Fibroblast of the aortic adventitia (primary cell): ENCODE results near the gene ARSK. TPM values are rescaled to one million over a fixed set of nuclear protein-coding genes. Genes with fewer than 3 reads are reported as not detected.

Experiments
- DNase-seq: peaks from one replicate; pipeline ENCODE4 v3.0.0-alpha.2; 2010; ENCODE audit warnings: low read depth
- H3K4me3 ChIP-seq: 2 replicates; pipeline ENCODE4 v1.5.1; 2011; ENCODE audit warnings: low read depth, mild to moderate bottlenecking, control low read depth, low read length, moderate library complexity
- CTCF ChIP-seq: IDR thresholded peaks from 2 replicates; pipeline ENCODE4 v1.5.1; 2011; ENCODE audit warnings: mild to moderate bottlenecking, low read length, control low read depth, inconsistent platforms; ENCODE audit not compliant: insufficient read depth
- small RNA-seq: library from RNA; depleted of rRNA; stranded (forward); fragments of <200 nt; gene quantifications from one replicate; pipeline ENCODE3, GENCODE V24; 2012
- total RNA-seq: library from RNA; depleted of rRNA; stranded (reverse); fragments of >200 nt; gene quantifications from 2 replicates; pipeline ENCODE4 v1.2.3, GENCODE V29; 2012; ENCODE audit warnings: low replicate concordance

ARSK gene
- total RNA-seq, 1 donor = 19.0 TPM

- DNase-seq = no peak
- TF ChIP-seq CTCF = no peak
- no peak overlapping the region for H3K4me3 ChIP-seq
Observed at GRCh38 chr5:95652849-95653248, 97.9 kb downstream of the ARSK start.

- no peak for TF ChIP-seq CTCF
- DNase-seq = no peak
- H3K4me3 ChIP-seq = no peak overlapping the region
Observed at GRCh38 chr5:95654196-95654595, 99.3 kb downstream of the ARSK start.

Small RNA genes within 50 kb of the gene (small RNA-seq; reads per million reads assigned to genes)
- not detected for gene RNU6-308P

Other genes with a start within 250 kb of the ARSK start
- gene FAM81B, start 163.7 kb upstream of the ARSK start, total RNA-seq = not detected in 2 replicates
- 146 and 163 TPM in 2 replicates for gene SKIC3, start 124 bp upstream of the ARSK start, total RNA-seq
- gene GPR150, start 65.0 kb downstream of the ARSK start, total RNA-seq = 0.27 and 0.98 TPM in 2 replicates
- 0.33 and 4.7 TPM in 2 replicates for gene RFESD, start 91.7 kb downstream of the ARSK start, total RNA-seq
- gene SPATA9, start 127.9 kb downstream of the ARSK start, total RNA-seq = 0.54 TPM in 1 of 2 replicates, not detected in the other
- gene RHOBTB3, start 176.2 kb downstream of the ARSK start, total RNA-seq = 82.2 and 86.9 TPM in 2 replicates